ENCODE measurements around the gene ZNF140. TPM values are rescaled to one million over a fixed set of nuclear protein-coding genes. Genes with fewer than 3 reads are reported as not detected.

ZNF140 gene
- total RNA-seq, 2 donors from 2014 or later, result 19.0 to 20.9 TPM

- Histone ChIP-seq H3K9me3 (ENCODE audit: control insufficient read depth, low read length) (peaks cover 77% of the 10 kb centered on the region), H3K27me3 (ENCODE audit: control insufficient read depth, insufficient read depth, low read length, poor library complexity, severe bottlenecking) (no peaks in the 10 kb centered on the region), H3K27ac (ENCODE audit: low read depth, low read length) (peak overlapping the region; percentile 97), H3K4me3 (ENCODE audit: low read length) (peak overlapping the region; percentile 94), H3K36me3 (ENCODE audit: control insufficient read depth, insufficient read depth, low read length) (peaks cover 50% of the 10 kb centered on the region), H3K9ac (ENCODE audit: extremely low read depth, low read length, poor library complexity, severe bottlenecking) (peak overlapping the region; percentile 77), H3K4me1 (ENCODE audit: control insufficient read depth, insufficient read depth, low read length) (no peaks in the 10 kb centered on the region)
- no peak for TF ChIP-seq CTCF (conservative IDR thresholded peaks at IDR 0.05)
- H3K9me3 Mint-ChIP-seq, result peaks cover 57% of the 10 kb centered on the region
- no peaks in the 10 kb centered on the region for H3K4me1 Mint-ChIP-seq
- WGBS, 2 experiments (ENCODE audit: insufficient coverage in 1 of 2, insufficient read length in 1 of 2), result 0 to 2% methylated on average over 2 to 14 of the region's 17 CpGs
- peaks cover 63% of the 10 kb centered on the region for H3K36me3 Mint-ChIP-seq (ENCODE audit: low read depth)
- no peaks in the 10 kb centered on the region for H3K27me3 Mint-ChIP-seq (ENCODE audit: insufficient read depth)
- no peak for DNase-seq
- peak overlapping the region; percentile 100 for H3K27ac Mint-ChIP-seq
- H3K4me3 Mint-ChIP-seq, result peak overlapping the region; percentile 97
These were observed 50.0 kb downstream of the ZNF140 start for GRCh38 chr12:133130808-133131128.

GRCh38 chr12:133135747-133136146 lies 55.0 kb downstream of the ZNF140 start:
- Mint-ChIP-seq H3K9me3 (peaks cover 60% of the 10 kb centered on the region), H3K27ac (no peak overlapping the region), H3K4me1 (no peaks in the 10 kb centered on the region), H3K27me3 (ENCODE audit: insufficient read depth) (no peaks in the 10 kb centered on the region), H3K36me3 (ENCODE audit: low read depth) (peaks cover 81% of the 10 kb centered on the region), H3K4me3 (no peak overlapping the region)
- Histone ChIP-seq H3K4me1 (ENCODE audit: control insufficient read depth, insufficient read depth, low read length) (no peaks in the 10 kb centered on the region), H3K9ac (ENCODE audit: extremely low read depth, low read length, poor library complexity, severe bottlenecking) (no peak overlapping the region), H3K36me3 (ENCODE audit: control insufficient read depth, insufficient read depth, low read length) (peaks cover 78% of the 10 kb centered on the region), H3K9me3 (ENCODE audit: control insufficient read depth, low read length) (peaks cover 92% of the 10 kb centered on the region), H3K27me3 (ENCODE audit: control insufficient read depth, insufficient read depth, low read length, poor library complexity, severe bottlenecking) (no peaks in the 10 kb centered on the region), H3K4me3 (ENCODE audit: low read length) (peak overlapping the region; percentile 16), H3K27ac (ENCODE audit: low read depth, low read length) (no peak overlapping the region)
- WGBS, 2 experiments (ENCODE audit: insufficient coverage in 1 of 2, insufficient read length in 1 of 2), result 97 to 100% methylated on average over 2 of the region's 2 CpGs
- DNase-seq, result no peak
- TF ChIP-seq CTCF (conservative IDR thresholded peaks at IDR 0.05), result no peak

GRCh38 chr12:133145981-133146380 lies 65.3 kb downstream of the ZNF140 start:
- no peak overlapping the region for H3K9ac ChIP-seq (ENCODE audit: extremely low read depth, low read length, poor library complexity, severe bottlenecking)
- H3K4me3 Mint-ChIP-seq, result no peak overlapping the region
- 92 to 96% methylated on average over 2 of the region's 2 CpGs for WGBS, 2 experiments (ENCODE audit: insufficient coverage in 1 of 2, insufficient read length in 1 of 2)
- no peaks in the 10 kb centered on the region for H3K27me3 Mint-ChIP-seq (ENCODE audit: insufficient read depth)
- H3K27me3 ChIP-seq (ENCODE audit: control insufficient read depth, insufficient read depth, low read length, poor library complexity, severe bottlenecking), result no peaks in the 10 kb centered on the region
- no peaks in the 10 kb centered on the region for H3K4me1 ChIP-seq (ENCODE audit: control insufficient read depth, insufficient read depth, low read length)
- peaks cover 68% of the 10 kb centered on the region for H3K36me3 ChIP-seq (ENCODE audit: control insufficient read depth, insufficient read depth, low read length)
- no peak overlapping the region for H3K4me3 ChIP-seq (ENCODE audit: low read length)
- DNase-seq, result no peak
- no peaks in the 10 kb centered on the region for H3K4me1 Mint-ChIP-seq
- H3K9me3 ChIP-seq (ENCODE audit: control insufficient read depth, low read length), result peaks cover 93% of the 10 kb centered on the region
- no peak overlapping the region for H3K27ac Mint-ChIP-seq
- H3K36me3 Mint-ChIP-seq (ENCODE audit: low read depth), result peaks cover 89% of the 10 kb centered on the region
- H3K27ac ChIP-seq (ENCODE audit: low read depth, low read length), result no peak overlapping the region
- TF ChIP-seq CTCF (conservative IDR thresholded peaks at IDR 0.05), result no peak
- H3K9me3 Mint-ChIP-seq, result peaks cover 81% of the 10 kb centered on the region
